ENCODE measurements around the gene OXCT2. TPM values are rescaled to one million over a fixed set of nuclear protein-coding genes. Genes with fewer than 3 reads are reported as not detected.
A peak's percentile ranks its signal among the peaks of the same experiment; 100 is the strongest.

OXCT2 gene
- total and polyA plus RNA-seq, 12 donors: 0.06 to 2.4 (median 0.42) TPM; not detected in 1

- Histone ChIP-seq H3K27me3 (no peaks in the 10 kb centered on the region), H3K27ac (no peak overlapping the region), H3K4me3 (no peak overlapping the region), H3K9me3 (replicated peaks in 1 of 3) (no peaks in the 10 kb centered on the region), H3K4me1 (replicated peaks in 1 of 2) (no peaks in the 10 kb centered on the region), H3K36me3 (replicated peaks in 1 of 2) (peaks cover 0 to 48% of the 10 kb centered on the region in 2 donors)
- DNase-seq: no peak
- no peak for TF ChIP-seq CTCF (IDR thresholded peaks at IDR 0.05)
- no peak for TF ChIP-seq POLR2A (IDR thresholded peaks at IDR 0.05)
- intact Hi-C loops (cut with DNase I): no loop called here
- 86 to 91% (median 88%) methylated on average over 5 of the region's 5 CpGs for WGBS, 4 donors
These were observed 13.6 kb downstream of the OXCT2 start for GRCh38 chr1:39757501-39757900.

GRCh38 chr1:39755965-39756659, 15.0 kb downstream of the OXCT2 start:
- Histone ChIP-seq H3K36me3 (replicated peaks in 1 of 2) (peaks cover 0 to 62% of the 10 kb centered on the region in 2 donors), H3K4me3 (no peak overlapping the region), H3K4me1 (replicated peaks in 1 of 2) (no peaks in the 10 kb centered on the region), H3K27me3 (no peaks in the 10 kb centered on the region), H3K9me3 (replicated peaks in 1 of 3) (no peaks in the 10 kb centered on the region), H3K27ac (no peak overlapping the region)
- intact Hi-C loops (cut with DNase I): no loop called here
- DNase-seq: peak in 1 of 7 donors; percentile 50
- WGBS, 4 donors: 85 to 98% (median 92%) methylated on average over 3 to 9 of the region's 9 CpGs
- TF ChIP-seq POLR2A (IDR thresholded peaks at IDR 0.05): no peak

GRCh38 chr1:39754906-39755504, 16.1 kb downstream of the OXCT2 start:
- intact Hi-C loops (cut with DNase I): no loop called here
- WGBS, 4 donors: 40 to 100% (median 94%) methylated on average over 1 to 2 of the region's 2 CpGs
- H3K9me3 ChIP-seq (replicated peaks in 1 of 3): no peaks in the 10 kb centered on the region

GRCh38 chr1:39754026-39754570, 17.1 kb downstream of the OXCT2 start:
- Histone ChIP-seq H3K27me3 (no peaks in the 10 kb centered on the region), H3K4me3 (no peak overlapping the region), H3K9me3 (replicated peaks in 1 of 3) (no peaks in the 10 kb centered on the region), H3K4me1 (replicated peaks in 1 of 2) (no peaks in the 10 kb centered on the region), H3K27ac (peak overlapping the region in 1 of 5 donors; percentile 6), H3K36me3 (replicated peaks in 1 of 2) (peaks cover 0 to 82% of the 10 kb centered on the region in 2 donors)
- no peak for DNase-seq
- WGBS, 4 donors: 69 to 80% (median 72%) methylated on average over 2 of the region's 2 CpGs
- no peak for TF ChIP-seq CTCF (IDR thresholded peaks at IDR 0.05)
- no peak for TF ChIP-seq POLR2A (IDR thresholded peaks at IDR 0.05)
- intact Hi-C loops (cut with DNase I): no loop called here

More at GRCh38 chr1:39754906-39755504, 16.1 kb downstream of the OXCT2 start:
- peaks cover 0 to 73% of the 10 kb centered on the region in 2 donors for H3K36me3 ChIP-seq (replicated peaks in 1 of 2)
- no peak overlapping the region for H3K4me3 ChIP-seq
- TF ChIP-seq POLR2A (IDR thresholded peaks at IDR 0.05): no peak
- peak in 1 of 7 donors; percentile 65 for DNase-seq
- H3K27ac ChIP-seq: peak overlapping the region in 1 of 5 donors; percentile 6
- no peaks in the 10 kb centered on the region for H3K4me1 ChIP-seq (replicated peaks in 1 of 2)
- H3K27me3 ChIP-seq: no peaks in the 10 kb centered on the region
